HG03469 (cell line): Measurements from ENCODE around the gene SNIP1.
"Not testable (repeated sequence)": the region's sequence is repeated elsewhere in the genome, so short reads cannot be mapped to it uniquely, and the experiment has no call there.

ENCODE experiments used
- ATAC-seq: cut with Tn5 transposase; IDR thresholded peaks from one replicate; pipeline ENCODE4 v1.9.1; 2021; ENCODE audit warnings: mild to moderate bottlenecking, moderate library complexity, moderate number of reproducible peaks; ENCODE audit not compliant: unreplicated experiment

SNIP1 gene, protein sequence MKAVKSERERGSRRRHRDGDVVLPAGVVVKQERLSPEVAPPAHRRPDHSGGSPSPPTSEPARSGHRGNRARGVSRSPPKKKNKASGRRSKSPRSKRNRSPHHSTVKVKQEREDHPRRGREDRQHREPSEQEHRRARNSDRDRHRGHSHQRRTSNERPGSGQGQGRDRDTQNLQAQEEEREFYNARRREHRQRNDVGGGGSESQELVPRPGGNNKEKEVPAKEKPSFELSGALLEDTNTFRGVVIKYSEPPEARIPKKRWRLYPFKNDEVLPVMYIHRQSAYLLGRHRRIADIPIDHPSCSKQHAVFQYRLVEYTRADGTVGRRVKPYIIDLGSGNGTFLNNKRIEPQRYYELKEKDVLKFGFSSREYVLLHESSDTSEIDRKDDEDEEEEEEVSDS

DNA sequence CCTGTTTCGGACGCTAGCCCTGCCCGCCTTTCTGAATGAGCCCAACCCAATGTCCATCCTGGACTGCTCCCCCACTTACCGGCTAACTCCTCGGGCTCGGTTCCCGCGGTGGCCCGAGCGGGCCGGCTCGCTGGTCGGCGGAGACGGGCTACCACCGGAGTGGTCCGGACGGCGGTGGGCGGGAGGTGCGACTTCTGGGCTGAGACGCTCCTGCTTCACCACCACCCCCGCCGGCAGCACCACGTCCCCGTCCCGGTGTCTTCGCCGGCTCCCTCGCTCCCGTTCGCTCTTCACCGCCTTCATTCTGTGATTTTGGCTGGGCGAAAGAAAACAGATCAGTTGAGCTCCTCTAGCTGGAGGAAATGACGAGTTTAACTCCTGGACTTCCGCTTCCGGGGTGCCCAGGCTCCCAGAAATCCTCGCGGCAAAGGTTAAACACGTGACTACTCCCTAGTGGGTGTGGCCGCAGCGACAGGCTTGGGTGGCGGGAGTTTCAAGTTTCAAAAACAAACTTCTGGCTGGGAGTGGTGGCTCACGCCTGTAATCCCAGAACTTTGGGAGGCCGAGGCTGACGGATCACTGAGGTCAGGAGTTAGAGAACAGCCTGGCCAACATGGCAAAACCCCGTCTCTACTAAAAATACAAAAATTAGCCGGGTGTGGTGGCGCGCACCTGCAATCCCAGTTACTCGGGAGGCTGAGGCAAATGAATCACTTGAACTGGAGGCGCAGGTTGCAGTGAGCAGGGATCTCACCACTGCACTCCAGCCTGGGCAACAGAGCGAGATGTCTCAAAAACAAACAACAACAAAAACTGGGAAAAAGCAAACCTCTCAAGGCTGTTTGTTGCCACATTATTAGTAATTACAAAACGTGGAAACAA lies at the start of gene SNIP1:
SNIP1 (minus strand) TSS at position 367 of the 882 bp plus-strand sequence; CDS start at position 303, 64 bp downstream.
- ATAC-seq: peak; percentile 59

DNA sequence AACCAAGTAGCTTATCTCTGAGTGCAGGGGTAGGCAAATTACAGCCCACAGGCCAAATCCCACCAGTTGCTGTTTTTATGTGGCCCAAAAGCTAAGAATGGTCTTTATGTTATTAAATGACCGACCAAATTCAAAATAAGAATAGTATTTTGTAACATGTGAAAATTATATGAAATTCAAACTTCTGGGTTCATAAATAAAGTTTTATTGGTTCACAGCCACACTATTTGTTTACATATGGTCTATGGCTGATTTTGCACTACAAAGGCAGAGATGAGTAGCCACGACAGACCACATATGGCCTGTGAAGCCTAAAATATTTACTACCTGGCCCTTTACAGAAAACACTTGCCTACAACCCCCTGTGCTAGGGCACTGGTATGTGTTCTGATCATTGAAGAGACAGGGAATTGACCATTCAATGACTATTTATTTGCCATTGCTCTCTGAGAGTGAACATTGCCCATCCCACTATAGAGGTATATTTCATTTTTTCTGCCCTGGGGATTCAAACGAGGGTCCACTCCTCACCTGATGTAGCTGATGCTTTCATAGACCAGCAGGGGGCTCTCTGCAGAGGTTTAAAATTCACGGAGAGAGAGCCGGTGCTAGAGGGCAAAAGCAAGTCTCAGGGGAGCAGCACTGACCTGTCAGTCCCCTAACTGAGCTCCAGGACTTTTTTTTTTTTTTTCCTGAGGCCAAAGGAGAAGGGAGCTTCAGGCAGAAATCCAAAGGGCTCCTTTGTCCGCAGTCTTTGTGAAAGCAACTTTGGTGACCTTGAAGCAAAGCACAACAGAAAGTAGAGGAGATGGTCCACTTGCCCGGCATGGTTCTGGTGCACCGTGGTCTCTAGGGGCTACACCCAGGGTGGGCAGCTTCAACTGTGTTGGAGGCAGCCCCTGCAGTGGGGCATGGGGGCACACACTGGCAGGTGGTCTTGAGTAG lies 48.9 kb upstream of the SNIP1 start:
- ATAC-seq: no peak

DNA sequence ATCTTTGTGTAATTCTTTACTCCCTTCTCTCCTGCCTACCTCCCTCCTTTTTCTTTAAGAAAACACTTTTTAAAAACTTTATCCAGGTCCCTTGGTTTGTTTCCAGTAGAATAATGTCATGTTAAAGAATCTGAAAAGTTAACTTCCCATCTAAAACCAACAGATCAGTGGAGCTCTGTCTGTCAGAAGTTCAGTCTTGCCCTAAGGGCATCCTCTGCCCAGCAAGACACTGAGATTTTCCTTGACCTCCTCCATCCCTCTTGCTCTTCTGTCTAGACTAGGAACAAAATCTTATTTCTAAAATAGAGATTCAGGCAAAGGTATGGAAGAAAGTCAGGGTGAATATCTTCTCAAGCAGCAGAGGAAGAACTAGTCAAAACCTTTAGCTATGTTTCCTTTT lies 47.3 kb upstream of the SNIP1 start:
- ATAC-seq: no peak

DNA sequence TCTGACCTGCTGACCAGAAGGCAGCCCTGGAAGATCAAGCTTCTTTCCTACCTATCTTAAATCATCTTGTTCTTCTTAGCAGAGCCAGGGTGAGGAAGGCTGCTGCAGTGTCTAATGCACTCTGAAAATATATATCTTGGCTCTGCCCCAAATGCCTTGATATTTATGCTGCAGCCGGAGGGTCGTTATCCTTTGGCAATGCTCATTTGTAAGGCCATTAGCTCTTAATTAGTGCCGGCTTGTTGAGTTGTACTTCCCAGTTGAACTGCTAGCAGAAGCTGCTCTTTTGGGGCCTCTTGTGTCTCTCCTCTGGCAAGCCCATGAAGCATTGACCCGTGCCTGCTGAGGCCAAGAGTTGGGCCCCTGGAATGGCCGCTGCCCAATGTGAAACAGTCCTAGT lies 45.8 kb upstream of the SNIP1 start:
- no peak for ATAC-seq

DNA sequence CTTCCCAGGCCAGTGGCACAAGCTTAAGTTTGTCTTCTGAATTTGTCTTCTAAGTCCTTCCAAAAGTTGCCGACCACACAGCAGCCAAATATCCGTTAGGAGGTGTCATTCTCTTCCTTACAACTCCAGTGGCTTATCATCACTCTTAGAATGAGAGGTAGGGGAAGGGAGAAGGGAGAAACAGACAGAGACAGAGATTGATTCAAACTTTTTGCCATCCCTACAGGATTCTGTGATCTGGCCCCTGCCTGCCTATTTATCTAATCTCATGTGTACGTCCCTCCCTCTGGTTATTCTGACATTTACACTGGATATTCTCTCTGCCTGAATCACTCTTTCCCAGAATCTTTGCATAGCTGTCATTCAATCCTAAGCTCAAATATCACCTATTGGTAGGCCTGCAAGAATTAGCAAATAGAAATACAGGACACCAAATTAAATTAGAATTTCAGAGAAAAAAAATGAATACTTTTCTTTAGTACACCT lies 42.1 kb upstream of the SNIP1 start:
- ATAC-seq: no peak

DNA sequence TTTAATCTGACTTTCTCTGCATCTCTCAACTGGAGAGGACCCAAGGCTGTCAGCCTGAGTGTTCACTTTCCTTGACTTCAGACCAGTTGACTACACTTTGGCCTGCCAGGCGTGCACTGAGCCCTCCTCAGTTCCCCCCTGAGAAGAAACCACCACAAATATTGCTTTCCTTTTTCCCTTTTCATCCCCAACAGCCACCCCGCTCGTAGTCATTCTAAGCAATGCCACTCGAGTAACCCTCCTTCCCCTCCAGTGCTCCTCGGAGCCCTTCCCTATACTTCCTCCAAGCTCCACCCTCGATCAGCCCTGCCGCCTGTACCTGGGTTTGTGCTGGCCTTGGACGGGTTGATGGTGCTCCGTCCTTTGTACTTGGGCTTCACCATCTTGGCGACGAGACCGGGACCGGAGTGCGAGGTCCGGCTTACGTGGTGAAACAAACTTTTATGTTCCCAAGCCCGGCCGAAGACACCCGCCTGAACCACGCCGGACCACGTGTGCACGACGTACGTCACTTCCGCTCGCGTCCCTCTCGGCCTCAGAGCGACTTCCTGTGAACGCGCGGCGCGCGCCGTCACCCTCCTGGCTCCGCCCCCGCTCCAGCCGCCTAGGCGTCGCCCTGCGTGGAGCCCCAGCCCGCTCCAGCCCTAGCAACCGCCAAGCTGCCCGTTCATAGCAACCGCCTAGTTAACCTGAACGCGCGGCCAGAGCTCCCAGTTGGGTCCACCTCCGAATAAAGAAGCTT lies 41.5 kb upstream of the SNIP1 start, which contains the start of gene GNL2:
GNL2 (minus strand) TSS at position 498 of the 742 bp plus-strand sequence; CDS start at position 383, 115 bp downstream.
- peak; percentile 91 for ATAC-seq

DNA sequence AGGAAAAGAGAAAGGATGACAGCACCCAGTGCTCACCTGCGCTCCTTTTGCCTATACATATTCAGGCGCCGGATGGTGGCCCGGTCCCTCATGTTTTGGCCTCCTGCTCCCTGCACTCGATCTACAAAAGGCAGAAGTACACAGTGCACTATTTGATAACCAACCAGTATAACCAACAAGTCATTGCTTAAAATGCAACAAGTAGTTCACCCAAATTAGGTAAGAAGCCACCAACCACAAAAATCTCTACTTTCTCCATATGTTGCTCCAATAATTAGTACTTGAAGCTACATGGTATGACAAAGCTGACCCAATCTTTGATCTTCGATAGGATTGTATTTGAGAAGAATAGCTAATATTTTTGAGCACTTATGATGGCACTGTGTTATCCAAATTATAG lies 39.6 kb upstream of the SNIP1 start:
- no peak for ATAC-seq

DNA sequence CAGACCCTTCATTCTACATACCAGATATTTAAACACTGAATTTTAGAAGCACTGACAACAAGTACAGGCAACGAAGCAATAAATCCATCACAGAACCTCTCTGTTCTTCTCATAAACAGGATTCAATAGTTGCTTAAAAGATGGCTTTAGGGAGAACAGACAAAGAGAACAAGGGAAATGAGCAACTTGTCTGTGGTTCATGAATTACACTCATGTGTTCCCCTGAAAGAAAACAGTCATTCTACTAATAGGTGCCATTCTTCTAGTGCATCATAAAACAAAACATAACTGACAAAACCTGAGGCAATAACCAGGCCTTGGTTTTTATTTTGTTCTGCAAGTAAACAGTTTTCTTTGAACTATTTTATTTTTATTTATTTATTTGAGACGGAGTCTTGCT lies 34.8 kb upstream of the SNIP1 start:
- ATAC-seq: no peak

DNA sequence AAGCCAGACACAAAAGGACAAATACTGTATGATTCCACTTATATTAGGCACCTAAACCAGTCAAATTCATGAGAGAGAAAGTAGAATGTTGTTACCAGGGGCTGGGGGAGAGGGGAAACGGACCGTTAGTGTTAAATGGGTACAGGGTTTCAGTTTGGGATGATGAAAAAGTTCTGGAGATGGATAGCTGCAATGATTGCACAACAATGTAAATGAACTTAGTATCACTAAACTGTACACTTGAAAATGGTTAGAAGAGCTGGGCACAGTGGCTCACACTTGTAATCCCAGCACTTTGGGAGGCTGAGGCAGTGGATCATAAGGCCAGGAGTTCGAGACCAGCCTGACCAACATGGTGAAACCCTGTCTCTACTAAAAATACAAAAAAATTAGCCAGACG lies 30.5 kb upstream of the SNIP1 start:
- ATAC-seq: not testable (repeated sequence)

DNA sequence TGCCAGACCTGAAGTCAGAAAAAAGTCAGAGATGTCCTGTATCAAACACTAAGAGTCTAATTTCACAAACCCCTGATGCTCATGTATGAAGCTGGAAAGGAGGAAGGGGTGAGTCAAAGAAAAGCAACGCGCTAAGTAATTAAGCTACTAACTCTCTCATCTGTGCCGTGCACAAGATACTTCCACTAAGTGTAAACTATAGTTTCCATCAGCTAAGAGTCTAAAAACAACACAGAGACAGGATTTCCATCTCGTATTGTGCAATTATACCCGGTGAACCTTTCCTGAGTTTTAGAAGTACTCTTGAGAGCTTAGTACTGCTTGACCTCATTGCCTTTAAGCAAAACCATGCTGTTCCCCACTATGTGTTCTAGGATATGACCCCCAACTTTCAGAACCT lies 21.6 kb upstream of the SNIP1 start:
- no peak for ATAC-seq

DNA sequence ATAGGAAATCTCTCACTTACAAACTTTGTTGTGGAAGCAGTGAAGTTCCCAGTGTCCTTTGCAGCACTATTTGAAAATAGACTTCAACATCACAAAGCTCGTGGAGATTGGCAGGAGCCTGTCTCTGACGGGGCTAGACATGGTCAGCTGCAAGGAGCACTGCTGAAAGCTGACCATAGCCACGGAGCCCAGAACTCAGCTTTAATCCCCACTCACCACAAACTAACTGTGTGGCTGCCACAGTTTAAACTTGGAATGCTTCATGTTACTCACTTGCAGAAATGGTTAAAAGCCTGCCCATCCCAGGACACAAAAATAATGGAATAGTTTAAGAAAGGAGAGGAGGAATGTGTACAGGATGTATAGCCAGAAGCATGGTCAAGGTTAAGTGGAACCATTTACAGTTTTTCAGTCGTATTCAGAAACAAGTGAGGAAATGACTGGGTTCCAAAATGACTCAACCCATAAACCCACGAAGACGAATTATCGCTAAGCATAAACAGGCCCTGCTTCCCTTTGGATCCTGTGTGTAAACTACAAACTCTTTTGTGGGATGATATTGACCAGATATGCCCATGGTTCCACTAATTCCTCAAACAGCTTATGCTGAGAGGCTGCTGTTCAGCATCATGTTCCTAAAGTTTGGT lies 20.9 kb upstream of the SNIP1 start:
- no peak for ATAC-seq

DNA sequence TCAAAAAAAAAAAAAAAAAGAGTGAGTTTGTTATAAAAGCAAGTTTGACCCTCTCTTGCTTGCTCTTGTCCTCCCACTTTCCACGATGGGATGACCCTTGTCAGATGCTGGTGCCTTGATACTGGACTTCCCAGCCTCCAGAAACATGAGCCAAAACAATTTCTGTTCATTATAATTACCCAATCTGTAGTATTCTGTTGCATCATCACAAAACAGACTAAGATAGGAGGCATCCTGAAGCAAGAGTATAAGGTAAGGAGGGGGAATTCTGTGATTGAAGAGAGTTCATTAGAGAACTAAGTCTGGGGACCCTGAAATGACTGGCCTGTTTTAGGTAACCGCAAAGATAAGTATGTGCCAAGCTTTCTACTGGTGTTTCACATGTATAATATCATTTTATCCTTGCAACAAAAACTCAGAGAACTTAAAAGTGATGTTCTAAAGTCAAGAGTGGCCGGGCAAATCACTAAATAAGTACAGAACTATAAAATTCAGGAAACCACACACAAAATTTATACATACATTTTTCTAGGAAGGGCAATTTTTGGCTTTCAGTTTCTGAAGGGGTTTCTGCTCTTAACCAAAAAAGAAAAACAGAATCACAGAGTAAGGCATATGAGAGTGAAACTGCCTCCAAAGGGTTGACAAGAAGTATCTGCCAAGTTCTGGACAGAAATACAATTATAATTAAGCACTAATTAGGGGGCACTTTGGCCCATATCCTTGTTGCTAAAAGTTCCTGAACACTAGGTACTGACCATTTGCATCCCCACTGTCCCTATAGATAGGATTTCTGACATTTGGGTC lies 16.6 kb upstream of the SNIP1 start:
- ATAC-seq: no peak

DNA sequence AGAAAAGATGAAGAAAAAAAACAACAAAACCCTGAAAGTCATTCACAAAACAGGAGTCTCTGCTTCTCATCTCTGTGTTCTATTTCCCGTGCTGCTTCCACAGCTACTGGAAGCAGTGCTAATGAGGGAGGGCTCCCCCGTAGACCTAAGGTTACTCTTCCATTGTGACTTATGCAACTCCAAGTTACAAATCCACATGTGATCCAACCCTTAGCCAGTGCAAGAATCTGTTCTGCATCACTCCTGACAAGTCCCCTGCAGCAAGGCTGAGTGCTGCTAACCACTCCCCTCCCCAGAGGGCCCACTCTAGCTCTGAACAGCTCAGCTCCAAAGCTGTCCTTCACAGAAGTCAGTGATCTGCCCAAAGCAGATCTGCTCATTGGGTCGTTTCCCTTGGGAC lies 12.9 kb upstream of the SNIP1 start:
- ATAC-seq: no peak

DNA sequence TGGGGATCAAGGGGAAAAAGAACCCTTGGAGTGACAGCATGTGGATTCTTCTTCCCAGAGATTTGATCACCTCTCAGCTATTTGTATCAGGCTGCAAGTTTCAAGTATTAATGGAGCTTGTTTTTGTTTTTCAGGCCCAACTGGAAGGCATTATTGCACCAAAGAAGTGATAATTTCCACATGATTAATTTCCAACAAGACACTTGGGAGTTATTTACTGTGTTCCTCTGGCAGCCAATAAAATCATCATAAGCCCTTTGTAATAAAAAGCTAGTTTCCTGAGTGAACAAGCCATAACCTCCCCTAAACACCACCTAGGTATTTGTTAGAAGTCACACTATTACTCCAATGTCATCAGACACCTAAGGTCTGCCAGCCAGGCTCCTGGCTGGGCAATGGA lies 10.8 kb upstream of the SNIP1 start:
- ATAC-seq: no peak

DNA sequence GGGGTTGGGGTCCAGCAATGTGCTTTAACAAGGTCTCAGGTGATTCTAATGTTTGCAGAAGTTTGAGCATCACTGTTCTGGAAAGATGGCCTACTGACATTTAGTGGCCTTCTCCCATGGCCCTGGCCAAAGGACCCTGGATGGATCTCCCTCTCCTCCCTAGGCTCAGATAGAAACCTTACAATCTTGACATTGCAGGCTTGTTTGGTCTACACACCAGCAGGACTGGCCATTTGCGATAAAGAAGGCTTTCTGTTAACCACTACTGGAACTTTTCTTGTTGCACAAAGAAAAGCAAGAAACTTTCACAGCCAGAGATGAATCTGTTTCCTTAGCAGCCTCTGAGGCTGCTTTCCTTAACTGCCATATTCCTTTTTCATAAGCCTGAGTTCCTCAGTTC lies 8.9 kb upstream of the SNIP1 start:
- ATAC-seq: no peak

DNA sequence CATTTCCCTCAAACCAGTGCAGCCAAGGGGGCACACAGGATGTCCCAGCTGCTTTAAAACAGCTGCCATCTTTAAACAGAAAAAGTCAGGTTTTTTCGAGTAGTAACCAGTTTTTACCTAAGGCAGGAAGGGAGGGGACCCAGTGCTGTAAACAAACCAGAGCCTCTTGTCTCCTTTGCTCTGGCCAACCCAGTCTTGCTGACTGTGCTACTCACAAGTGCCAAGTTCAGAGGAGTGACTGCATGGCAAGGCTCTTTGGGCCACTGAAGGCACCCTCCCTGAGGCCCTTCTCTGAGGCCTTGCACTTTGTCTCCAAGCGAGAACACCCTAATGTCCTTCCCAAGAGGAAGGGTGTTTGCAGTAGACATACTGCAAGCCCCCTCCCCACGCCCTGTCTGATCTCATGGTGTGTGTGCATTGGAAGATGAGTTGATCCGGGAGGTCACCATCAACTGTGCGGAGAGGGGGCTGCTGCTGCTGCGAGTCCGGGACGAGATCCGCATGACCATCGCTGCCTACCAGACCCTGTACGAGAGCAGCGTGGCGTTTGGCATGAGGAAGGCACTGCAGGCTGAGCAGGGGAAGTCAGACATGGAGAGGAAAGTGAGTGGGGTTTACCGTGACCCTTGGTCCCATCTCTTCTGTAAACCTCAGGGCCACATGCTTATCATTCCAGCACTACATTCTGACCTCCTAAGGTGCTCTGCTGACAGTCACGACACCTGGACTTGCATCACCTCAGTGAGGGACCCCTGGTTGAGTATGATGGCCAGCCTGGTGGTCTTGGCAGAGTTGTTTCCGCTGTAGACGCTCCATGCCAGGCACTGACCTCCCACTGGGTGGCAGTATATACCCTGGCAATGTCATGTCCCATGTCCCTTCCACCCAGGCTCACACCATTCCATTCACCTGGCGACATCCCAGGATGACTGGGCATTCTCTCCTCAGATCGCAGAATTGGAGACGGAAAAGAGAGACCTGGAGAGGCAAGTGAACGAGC lies 7.3 kb upstream of the SNIP1 start:
- ATAC-seq: no peak

DNA sequence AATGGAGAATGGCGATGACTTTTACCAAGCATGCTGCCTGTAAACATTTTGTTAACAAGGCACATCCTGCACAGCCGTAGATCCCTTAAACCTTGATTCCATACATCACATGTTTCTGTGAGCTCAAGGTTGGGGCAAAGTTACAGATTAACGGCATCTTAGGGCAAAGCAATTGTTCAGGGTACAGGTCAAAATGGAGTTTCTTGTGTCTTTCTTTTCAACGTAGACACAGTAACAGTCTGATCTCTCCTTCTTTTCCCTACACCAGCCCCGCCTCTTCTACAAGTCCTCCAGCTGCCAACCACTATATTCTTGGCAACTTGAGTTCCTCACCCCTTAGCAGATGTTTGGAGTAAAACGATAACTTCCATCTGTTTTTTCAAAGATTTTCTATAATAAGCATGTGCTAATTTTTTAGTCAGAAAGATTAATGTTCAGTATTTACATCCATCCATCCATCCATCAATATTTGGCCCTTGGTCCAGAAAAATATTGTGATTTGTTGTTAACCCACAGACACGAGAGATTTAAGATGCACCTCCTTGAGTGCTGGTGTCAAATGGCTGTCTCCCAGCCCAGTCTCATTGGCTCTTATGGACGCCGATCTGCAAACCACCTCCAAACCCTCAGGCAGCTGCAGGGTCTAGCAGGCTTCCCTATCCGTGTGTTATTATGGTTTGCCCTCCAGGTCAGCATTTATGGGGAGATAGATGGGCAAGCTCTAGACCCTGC lies 6.5 kb upstream of the SNIP1 start:
- no peak for ATAC-seq
